Measurements from ENCODE around the gene EHD3.

DNA sequence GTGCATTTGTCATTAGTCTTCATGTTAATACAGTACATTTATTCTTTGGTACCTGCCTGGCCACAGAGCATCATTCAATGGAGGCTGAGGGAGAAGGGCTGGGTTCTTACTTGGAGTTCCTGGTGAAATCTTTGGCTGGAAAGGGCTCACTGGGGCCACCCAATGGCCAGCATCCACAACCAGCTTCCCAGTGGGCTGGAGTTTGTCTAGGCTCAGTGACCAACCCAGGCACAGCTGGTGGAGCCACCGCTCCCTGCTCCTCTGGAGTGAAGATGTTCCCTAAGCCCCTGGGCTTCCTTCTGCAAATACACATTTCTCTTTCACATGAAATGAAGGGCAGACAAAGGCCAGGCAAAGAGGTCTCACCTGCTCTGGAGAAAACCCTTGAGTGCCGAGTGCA is 34.4 kb downstream of the EHD3 start:
- TF ChIP-seq, protein P1, sequence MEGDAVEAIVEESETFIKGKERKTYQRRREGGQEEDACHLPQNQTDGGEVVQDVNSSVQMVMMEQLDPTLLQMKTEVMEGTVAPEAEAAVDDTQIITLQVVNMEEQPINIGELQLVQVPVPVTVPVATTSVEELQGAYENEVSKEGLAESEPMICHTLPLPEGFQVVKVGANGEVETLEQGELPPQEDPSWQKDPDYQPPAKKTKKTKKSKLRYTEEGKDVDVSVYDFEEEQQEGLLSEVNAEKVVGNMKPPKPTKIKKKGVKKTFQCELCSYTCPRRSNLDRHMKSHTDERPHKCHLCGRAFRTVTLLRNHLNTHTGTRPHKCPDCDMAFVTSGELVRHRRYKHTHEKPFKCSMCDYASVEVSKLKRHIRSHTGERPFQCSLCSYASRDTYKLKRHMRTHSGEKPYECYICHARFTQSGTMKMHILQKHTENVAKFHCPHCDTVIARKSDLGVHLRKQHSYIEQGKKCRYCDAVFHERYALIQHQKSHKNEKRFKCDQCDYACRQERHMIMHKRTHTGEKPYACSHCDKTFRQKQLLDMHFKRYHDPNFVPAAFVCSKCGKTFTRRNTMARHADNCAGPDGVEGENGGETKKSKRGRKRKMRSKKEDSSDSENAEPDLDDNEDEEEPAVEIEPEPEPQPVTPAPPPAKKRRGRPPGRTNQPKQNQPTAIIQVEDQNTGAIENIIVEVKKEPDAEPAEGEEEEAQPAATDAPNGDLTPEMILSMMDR (IDR thresholded peaks at IDR 0.05; ENCODE audit: poor library complexity, severe bottlenecking) = no peak
- TF ChIP-seq POLR2AphosphoS5 (IDR thresholded peaks at IDR 0.05) (no peak), EZH2 (IDR thresholded peaks at IDR 0.05; ENCODE audit: borderline replicate concordance, insufficient read depth, low read length, poor library complexity, severe bottlenecking) (no peak), TAF1 (IDR thresholded peaks at IDR 0.05; ENCODE audit: low read depth) (no peak), MXI1 (conservative IDR thresholded peaks at IDR 0.05; ENCODE audit: poor library complexity, severe bottlenecking) (no peak)
- TF ChIP-seq, protein P2, sequence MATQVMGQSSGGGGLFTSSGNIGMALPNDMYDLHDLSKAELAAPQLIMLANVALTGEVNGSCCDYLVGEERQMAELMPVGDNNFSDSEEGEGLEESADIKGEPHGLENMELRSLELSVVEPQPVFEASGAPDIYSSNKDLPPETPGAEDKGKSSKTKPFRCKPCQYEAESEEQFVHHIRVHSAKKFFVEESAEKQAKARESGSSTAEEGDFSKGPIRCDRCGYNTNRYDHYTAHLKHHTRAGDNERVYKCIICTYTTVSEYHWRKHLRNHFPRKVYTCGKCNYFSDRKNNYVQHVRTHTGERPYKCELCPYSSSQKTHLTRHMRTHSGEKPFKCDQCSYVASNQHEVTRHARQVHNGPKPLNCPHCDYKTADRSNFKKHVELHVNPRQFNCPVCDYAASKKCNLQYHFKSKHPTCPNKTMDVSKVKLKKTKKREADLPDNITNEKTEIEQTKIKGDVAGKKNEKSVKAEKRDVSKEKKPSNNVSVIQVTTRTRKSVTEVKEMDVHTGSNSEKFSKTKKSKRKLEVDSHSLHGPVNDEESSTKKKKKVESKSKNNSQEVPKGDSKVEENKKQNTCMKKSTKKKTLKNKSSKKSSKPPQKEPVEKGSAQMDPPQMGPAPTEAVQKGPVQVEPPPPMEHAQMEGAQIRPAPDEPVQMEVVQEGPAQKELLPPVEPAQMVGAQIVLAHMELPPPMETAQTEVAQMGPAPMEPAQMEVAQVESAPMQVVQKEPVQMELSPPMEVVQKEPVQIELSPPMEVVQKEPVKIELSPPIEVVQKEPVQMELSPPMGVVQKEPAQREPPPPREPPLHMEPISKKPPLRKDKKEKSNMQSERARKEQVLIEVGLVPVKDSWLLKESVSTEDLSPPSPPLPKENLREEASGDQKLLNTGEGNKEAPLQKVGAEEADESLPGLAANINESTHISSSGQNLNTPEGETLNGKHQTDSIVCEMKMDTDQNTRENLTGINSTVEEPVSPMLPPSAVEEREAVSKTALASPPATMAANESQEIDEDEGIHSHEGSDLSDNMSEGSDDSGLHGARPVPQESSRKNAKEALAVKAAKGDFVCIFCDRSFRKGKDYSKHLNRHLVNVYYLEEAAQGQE (IDR thresholded peaks at IDR 0.05; ENCODE audit: borderline replicate concordance) = no peak

All from neural cell (in vitro differentiated cells).